NT2/D1 (cell line): Measurements from ENCODE around the gene CARD11.

ENCODE experiments used
- SUZ12 ChIP-seq: IDR thresholded peaks from 2 replicates; pipeline ENCODE4 v1.6.1; 2011; ENCODE audit not compliant: insufficient read length, insufficient read depth; ENCODE audit errors: extremely low read depth
- YY1 ChIP-seq: IDR thresholded peaks from 2 replicates; pipeline ENCODE4 v1.6.1; 2011; ENCODE audit not compliant: insufficient read length, insufficient read depth
- ZNF274 ChIP-seq: IDR thresholded peaks from 2 replicates; pipeline ENCODE4 v1.6.1; 2011; ENCODE audit warnings: mild to moderate bottlenecking, low read depth, low read length

GRCh38 chr7:2880051-2880450 is 163.6 kb downstream of the CARD11 start:
- TF ChIP-seq ZNF274 (no peak), YY1 (no peak), SUZ12 (no peak)
